Measurements from ENCODE around the gene TSC22D1. TPM values are rescaled to one million over a fixed set of nuclear protein-coding genes. Genes with fewer than 3 reads are reported as not detected.

TSC22D1 gene
- total and polyA plus RNA-seq, 9 donors: 100 to 369 (median 154) TPM

GRCh38 chr13:44448875-44449274 lies 127.3 kb downstream of the TSC22D1 start:
- H3K4me1 ChIP-seq (ENCODE audit: insufficient read depth): no peaks in the 10 kb centered on the region
- H3K27me3 ChIP-seq: no peaks in the 10 kb centered on the region
- no peak overlapping the region for H3K4me3 ChIP-seq
- no peaks in the 10 kb centered on the region for H3K9me3 ChIP-seq
- no peak for DNase-seq
- intact Hi-C loops (cut with DNase I): loop anchor here in 1 of 4 donors (10.0 kb wide), 1 partner anchor 534 kb away; no protein-coding TSS in a partner anchor
- H3K36me3 ChIP-seq: no peaks in the 10 kb centered on the region
- no peak for TF ChIP-seq EP300 (IDR thresholded peaks at IDR 0.05)
- TF ChIP-seq POLR2A (IDR thresholded peaks at IDR 0.05): no peak
- TF ChIP-seq CTCF (IDR thresholded peaks at IDR 0.05): no peak
- H3K27ac ChIP-seq: no peak overlapping the region
- WGBS, 3 donors: 76 to 86% (median 79%) methylated on average over 3 of the region's 3 CpGs

- Histone ChIP-seq H3K4me1 (ENCODE audit: insufficient read depth) (no peaks in the 10 kb centered on the region), H3K36me3 (no peaks in the 10 kb centered on the region), H3K9me3 (no peaks in the 10 kb centered on the region), H3K4me3 (no peak overlapping the region), H3K27me3 (no peaks in the 10 kb centered on the region), H3K27ac (no peak overlapping the region)
- intact Hi-C loops (cut with DNase I): loop anchor here in 1 of 4 donors (10.0 kb wide), 1 partner anchor 534 kb away; no protein-coding TSS in a partner anchor
- DNase-seq: no peak
- TF ChIP-seq CTCF (IDR thresholded peaks at IDR 0.05) (no peak), POLR2A (IDR thresholded peaks at IDR 0.05) (no peak), EP300 (IDR thresholded peaks at IDR 0.05) (no peak)
- WGBS, 3 donors: 78 to 88% (median 80%) methylated on average over 2 of the region's 2 CpGs
These were observed 127.8 kb downstream of the TSC22D1 start for GRCh38 chr13:44448373-44448772.

GRCh38 chr13:44447783-44448321 lies 128.3 kb downstream of the TSC22D1 start:
- TF ChIP-seq POLR2A (IDR thresholded peaks at IDR 0.05) (no peak), EP300 (IDR thresholded peaks at IDR 0.05) (no peak), CTCF (IDR thresholded peaks at IDR 0.05) (no peak)
- Histone ChIP-seq H3K36me3 (no peaks in the 10 kb centered on the region), H3K27me3 (no peaks in the 10 kb centered on the region), H3K9me3 (no peaks in the 10 kb centered on the region), H3K4me1 (ENCODE audit: insufficient read depth) (no peaks in the 10 kb centered on the region), H3K27ac (no peak overlapping the region), H3K4me3 (no peak overlapping the region)
- intact Hi-C loops (cut with DNase I): loop anchor here in 1 of 4 donors (10.0 kb wide), 1 partner anchor 533 kb away; no protein-coding TSS in a partner anchor
- 83 to 88% (median 87%) methylated on average over 2 of the region's 2 CpGs for WGBS, 3 donors
- DNase-seq: no peak

GRCh38 chr13:44440046-44440608 lies 136.0 kb downstream of the TSC22D1 start:
- no peak for TF ChIP-seq EP300 (IDR thresholded peaks at IDR 0.05)
- no peak for TF ChIP-seq CTCF (IDR thresholded peaks at IDR 0.05)
- no peak for TF ChIP-seq POLR2A (IDR thresholded peaks at IDR 0.05)
- H3K36me3 ChIP-seq: no peaks in the 10 kb centered on the region
- no peak for DNase-seq
- H3K27me3 ChIP-seq: no peaks in the 10 kb centered on the region
- no peak overlapping the region for H3K4me3 ChIP-seq
- 26 to 37% (median 31%) methylated on average over 10 of the region's 10 CpGs for WGBS, 3 donors
- H3K27ac ChIP-seq: peak overlapping the region in 1 of 2 donors; percentile 43
- H3K4me1 ChIP-seq (ENCODE audit: insufficient read depth): peaks cover 4% of the 10 kb centered on the region
- H3K9me3 ChIP-seq: no peaks in the 10 kb centered on the region
- intact Hi-C loops (cut with DNase I): loop anchor here in 1 of 4 donors (10.0 kb wide), 1 partner anchor 525 kb away; no protein-coding TSS in a partner anchor
